SU-DHL-6 (cell line): ENCODE results near the gene NUP188.

ENCODE experiments used
- EZH2phosphoT487 ChIP-seq: fragments of 200-600 bp; sonication (generic), shearing (Covaris generic); conservative IDR thresholded peaks from 2 replicates; pipeline ENCODE4 v1.6.1; 2018; ENCODE audit warnings: mild to moderate bottlenecking, antibody characterized with exemption, low read length, moderate library complexity, mixed read lengths
- TF ChIP-seq, protein P1 (sequence below): fragments of 200-600 bp; sonication (generic); IDR thresholded peaks from one replicate; pipeline ENCODE4 v1.5.1; 2017; ENCODE audit warnings: antibody characterized with exemption, mild to moderate bottlenecking, low read length, moderate library complexity; ENCODE audit not compliant: insufficient read depth, poor library complexity, severe bottlenecking

DNA sequence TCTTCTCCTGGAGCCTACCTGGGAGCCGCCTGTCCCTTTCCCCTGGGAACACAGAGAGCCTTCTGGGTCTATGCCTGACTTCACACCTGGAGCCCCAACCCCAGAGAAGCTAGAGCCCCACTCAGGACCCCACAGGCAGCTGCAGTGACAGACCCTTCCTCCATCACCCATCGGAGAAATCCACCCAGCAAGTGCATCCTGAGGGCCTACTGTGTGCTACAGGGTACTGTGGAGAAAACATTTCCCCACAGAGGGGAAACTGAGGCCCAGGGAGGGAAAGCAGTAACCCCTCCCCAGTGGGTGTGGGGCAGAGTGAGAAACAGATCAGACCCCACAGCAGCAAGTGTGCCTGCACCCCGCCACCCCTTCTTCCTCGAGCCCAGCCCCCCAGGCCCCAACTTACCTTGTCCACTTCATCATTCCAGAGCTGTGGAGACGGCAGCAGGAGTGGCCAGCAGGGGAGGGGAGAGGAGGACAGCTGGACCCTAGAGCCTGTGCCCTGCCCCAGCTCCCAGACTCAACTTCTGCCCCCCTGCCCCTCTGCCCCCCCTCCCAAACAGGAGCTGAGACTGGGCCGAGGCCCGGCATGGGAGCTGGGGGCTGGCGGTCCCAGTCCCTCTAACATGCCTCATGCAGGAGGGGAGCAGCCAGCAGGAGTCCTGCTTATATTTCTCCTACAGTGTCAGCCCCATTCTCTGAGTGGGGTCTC, 62.9 kb downstream of the NUP188 start:
- TF ChIP-seq, protein P1, sequence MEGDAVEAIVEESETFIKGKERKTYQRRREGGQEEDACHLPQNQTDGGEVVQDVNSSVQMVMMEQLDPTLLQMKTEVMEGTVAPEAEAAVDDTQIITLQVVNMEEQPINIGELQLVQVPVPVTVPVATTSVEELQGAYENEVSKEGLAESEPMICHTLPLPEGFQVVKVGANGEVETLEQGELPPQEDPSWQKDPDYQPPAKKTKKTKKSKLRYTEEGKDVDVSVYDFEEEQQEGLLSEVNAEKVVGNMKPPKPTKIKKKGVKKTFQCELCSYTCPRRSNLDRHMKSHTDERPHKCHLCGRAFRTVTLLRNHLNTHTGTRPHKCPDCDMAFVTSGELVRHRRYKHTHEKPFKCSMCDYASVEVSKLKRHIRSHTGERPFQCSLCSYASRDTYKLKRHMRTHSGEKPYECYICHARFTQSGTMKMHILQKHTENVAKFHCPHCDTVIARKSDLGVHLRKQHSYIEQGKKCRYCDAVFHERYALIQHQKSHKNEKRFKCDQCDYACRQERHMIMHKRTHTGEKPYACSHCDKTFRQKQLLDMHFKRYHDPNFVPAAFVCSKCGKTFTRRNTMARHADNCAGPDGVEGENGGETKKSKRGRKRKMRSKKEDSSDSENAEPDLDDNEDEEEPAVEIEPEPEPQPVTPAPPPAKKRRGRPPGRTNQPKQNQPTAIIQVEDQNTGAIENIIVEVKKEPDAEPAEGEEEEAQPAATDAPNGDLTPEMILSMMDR = no peak
- no peak for TF ChIP-seq EZH2phosphoT487
